ENCODE measurements around the gene ZBTB34. TPM values are rescaled to one million over a fixed set of nuclear protein-coding genes. Genes with fewer than 3 reads are reported as not detected.

The ZBTB34 gene
- total RNA-seq, 4 donors from 2014 or later = 10.8 to 15.9 (median 13.0) TPM

GRCh38 chr9:126927419-126927818, 67.0 kb downstream of the ZBTB34 start:
- Histone ChIP-seq H3K9me3 (no peaks in the 10 kb centered on the region), H3K4me3 (no peak overlapping the region), H3K4me1 (no peaks in the 10 kb centered on the region), H3K36me3 (no peaks in the 10 kb centered on the region), H3K27ac (no peak overlapping the region), H3K27me3 (no peaks in the 10 kb centered on the region)
- no peak for DNase-seq (ENCODE audit: low spot score in 2 of 2)
- WGBS = 67% methylated on average over 6 of the region's 6 CpGs
- TF ChIP-seq POLR2A (IDR thresholded peaks at IDR 0.05) (no peak), POLR2AphosphoS5 (IDR thresholded peaks at IDR 0.05) (no peak), EP300 (IDR thresholded peaks at IDR 0.05) (no peak), CTCF (IDR thresholded peaks at IDR 0.05) (no peak)

GRCh38 chr9:126932871-126933321, 72.5 kb downstream of the ZBTB34 start:
- 92% methylated on average over 11 of the region's 11 CpGs for WGBS
- no peaks in the 10 kb centered on the region for H3K27me3 ChIP-seq
- TF ChIP-seq CTCF (IDR thresholded peaks at IDR 0.05) (no peak), POLR2A (IDR thresholded peaks at IDR 0.05) (no peak), EP300 (IDR thresholded peaks at IDR 0.05) (no peak), POLR2AphosphoS5 (IDR thresholded peaks at IDR 0.05) (no peak)
- H3K27ac ChIP-seq = no peak overlapping the region
- no peaks in the 10 kb centered on the region for H3K9me3 ChIP-seq
- no peak overlapping the region for H3K4me3 ChIP-seq
- no peaks in the 10 kb centered on the region for H3K4me1 ChIP-seq
- no peaks in the 10 kb centered on the region for H3K36me3 ChIP-seq
- no peak for DNase-seq (ENCODE audit: low spot score in 2 of 2)

- no peaks in the 10 kb centered on the region for H3K9me3 ChIP-seq
- 86% methylated on average over 11 of the region's 11 CpGs for WGBS
- no peak for DNase-seq (ENCODE audit: low spot score in 2 of 2)
- no peaks in the 10 kb centered on the region for H3K27me3 ChIP-seq
- H3K27ac ChIP-seq = no peak overlapping the region
- H3K36me3 ChIP-seq = no peaks in the 10 kb centered on the region
- no peak for TF ChIP-seq POLR2AphosphoS5 (IDR thresholded peaks at IDR 0.05)
- no peak for TF ChIP-seq EP300 (IDR thresholded peaks at IDR 0.05)
- no peak for TF ChIP-seq POLR2A (IDR thresholded peaks at IDR 0.05)
- no peak for TF ChIP-seq CTCF (IDR thresholded peaks at IDR 0.05)
- H3K4me3 ChIP-seq = no peak overlapping the region
- no peaks in the 10 kb centered on the region for H3K4me1 ChIP-seq
Observed at GRCh38 chr9:126933334-126933980, 73.0 kb downstream of the ZBTB34 start.

- 91% methylated on average over 8 of the region's 8 CpGs for whole genome bisulfite sequencing
- TF ChIP-seq POLR2AphosphoS5 (IDR thresholded peaks at IDR 0.05) (no peak), CTCF (IDR thresholded peaks at IDR 0.05) (no peak), POLR2A (IDR thresholded peaks at IDR 0.05) (no peak), EP300 (IDR thresholded peaks at IDR 0.05) (no peak)
- Histone ChIP-seq H3K27ac (no peak overlapping the region), H3K4me3 (no peak overlapping the region), H3K27me3 (no peaks in the 10 kb centered on the region), H3K9me3 (no peaks in the 10 kb centered on the region), H3K4me1 (no peaks in the 10 kb centered on the region), H3K36me3 (no peaks in the 10 kb centered on the region)
- no peak for DNase-seq (ENCODE audit: low spot score in 2 of 2)
Observed at GRCh38 chr9:126934441-126934840, 74.0 kb downstream of the ZBTB34 start.

Other genes starting within 250 kb of the ZBTB34 start
- 1 to 10 TPM; 2.4 to 7.8 (median 5.7) TPM for gene LMX1B, start 246.7 kb upstream of the ZBTB34 start, total RNA-seq
- 10 to 100 TPM; 21.2 to 46.1 (median 32.2) TPM for gene ZBTB43, start 55.6 kb upstream of the ZBTB34 start, total RNA-seq
- gene RALGPS1, start 54.1 kb downstream of the ZBTB34 start, total RNA-seq = 10 to 100 TPM; 14.8 to 86.7 (median 21.4) TPM